ENCODE measurements around the gene FAM187B.

- TF ChIP-seq CTCF (conservative IDR thresholded peaks at IDR 0.05; ENCODE audit: low read depth in 2 of 2) (no peak), REST (IDR thresholded peaks at IDR 0.05; ENCODE audit: unreplicated experiment) (no peak), POLR2AphosphoS5 (IDR thresholded peaks at IDR 0.05; ENCODE audit: low read depth) (no peak), CREB1 (CRISPR knock-in tag; IDR thresholded peaks at IDR 0.05; ENCODE audit: low read depth) (no peak), EZH2 (IDR thresholded peaks at IDR 0.05; ENCODE audit: low read depth, unreplicated experiment) (no peak)
Observed at GRCh38 chr19:35257113-35257461, 28.5 kb upstream of the FAM187B start.
